ENCODE results near the gene DUSP16. TPM values are rescaled to one million over a fixed set of nuclear protein-coding genes. Genes with fewer than 3 reads are reported as not detected.
"Not testable (repeated sequence)": the region's sequence is repeated elsewhere in the genome, so short reads cannot be mapped to it uniquely, and the experiment has no call there.

The DUSP16 gene
- polyA plus RNA-seq, 1 donor from 2014 or later: 42.5 TPM

DNA sequence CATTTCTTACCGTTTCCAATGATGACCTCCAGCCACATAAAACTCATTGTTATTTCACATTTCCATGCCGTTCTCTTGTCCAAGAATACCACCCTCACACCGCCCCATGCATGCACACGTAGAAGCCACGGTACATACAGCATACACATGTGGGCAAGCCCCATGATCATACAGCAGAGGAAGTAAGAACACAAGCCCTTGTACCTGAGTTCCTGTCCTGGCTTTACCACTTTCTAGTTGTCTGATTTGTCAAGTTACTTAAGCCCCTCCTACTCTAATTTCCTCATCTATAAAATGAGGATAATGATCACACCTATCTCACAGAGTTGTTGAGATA lies 59.9 kb downstream of the DUSP16 start:
- Histone ChIP-seq H3K27ac (ENCODE audit: low read length) (no peak overlapping the region), H3K9ac (ENCODE audit: low read length) (no peak overlapping the region), H3K79me2 (replicated peaks; ENCODE audit: insufficient read depth, low read length) (no peaks in the 10 kb centered on the region), H4K20me1 (ENCODE audit: insufficient read depth) (no peaks in the 10 kb centered on the region), H2AFZ (ENCODE audit: low read depth, low read length) (no peak overlapping the region), H3K27me3 (ENCODE audit: insufficient read depth, low read depth, low read length) (no peaks in the 10 kb centered on the region), H3F3A (ENCODE audit: insufficient read depth, low read length, poor library complexity, severe bottlenecking) (no peaks in the 10 kb centered on the region), H3K9me3 (ENCODE audit: low read length) (no peaks in the 10 kb centered on the region), H3K36me3 (ENCODE audit: insufficient read depth, low read length) (no peaks in the 10 kb centered on the region), H3K9me2 (ENCODE audit: insufficient read depth, low read length) (no peaks in the 10 kb centered on the region), H3K4me3 (ENCODE audit: low read length) (no peak overlapping the region), H3K4me2 (ENCODE audit: low read length) (no peak overlapping the region)
- TF ChIP-seq RAD21 (conservative IDR thresholded peaks at IDR 0.05) (no peak), TAF1 (IDR thresholded peaks at IDR 0.05; ENCODE audit: low read depth) (no peak), SMC3 (conservative IDR thresholded peaks at IDR 0.05; ENCODE audit: poor library complexity) (no peak), MXI1 (conservative IDR thresholded peaks at IDR 0.05; ENCODE audit: poor library complexity, severe bottlenecking) (no peak), POLR2AphosphoS5 (IDR thresholded peaks at IDR 0.05) (no peak), EP300 (conservative IDR thresholded peaks at IDR 0.05; ENCODE audit: poor library complexity, severe bottlenecking) (no peak), EZH2 (IDR thresholded peaks at IDR 0.05; ENCODE audit: borderline replicate concordance, insufficient read depth, low read length, poor library complexity, severe bottlenecking) (no peak)
- TF ChIP-seq, protein P1, sequence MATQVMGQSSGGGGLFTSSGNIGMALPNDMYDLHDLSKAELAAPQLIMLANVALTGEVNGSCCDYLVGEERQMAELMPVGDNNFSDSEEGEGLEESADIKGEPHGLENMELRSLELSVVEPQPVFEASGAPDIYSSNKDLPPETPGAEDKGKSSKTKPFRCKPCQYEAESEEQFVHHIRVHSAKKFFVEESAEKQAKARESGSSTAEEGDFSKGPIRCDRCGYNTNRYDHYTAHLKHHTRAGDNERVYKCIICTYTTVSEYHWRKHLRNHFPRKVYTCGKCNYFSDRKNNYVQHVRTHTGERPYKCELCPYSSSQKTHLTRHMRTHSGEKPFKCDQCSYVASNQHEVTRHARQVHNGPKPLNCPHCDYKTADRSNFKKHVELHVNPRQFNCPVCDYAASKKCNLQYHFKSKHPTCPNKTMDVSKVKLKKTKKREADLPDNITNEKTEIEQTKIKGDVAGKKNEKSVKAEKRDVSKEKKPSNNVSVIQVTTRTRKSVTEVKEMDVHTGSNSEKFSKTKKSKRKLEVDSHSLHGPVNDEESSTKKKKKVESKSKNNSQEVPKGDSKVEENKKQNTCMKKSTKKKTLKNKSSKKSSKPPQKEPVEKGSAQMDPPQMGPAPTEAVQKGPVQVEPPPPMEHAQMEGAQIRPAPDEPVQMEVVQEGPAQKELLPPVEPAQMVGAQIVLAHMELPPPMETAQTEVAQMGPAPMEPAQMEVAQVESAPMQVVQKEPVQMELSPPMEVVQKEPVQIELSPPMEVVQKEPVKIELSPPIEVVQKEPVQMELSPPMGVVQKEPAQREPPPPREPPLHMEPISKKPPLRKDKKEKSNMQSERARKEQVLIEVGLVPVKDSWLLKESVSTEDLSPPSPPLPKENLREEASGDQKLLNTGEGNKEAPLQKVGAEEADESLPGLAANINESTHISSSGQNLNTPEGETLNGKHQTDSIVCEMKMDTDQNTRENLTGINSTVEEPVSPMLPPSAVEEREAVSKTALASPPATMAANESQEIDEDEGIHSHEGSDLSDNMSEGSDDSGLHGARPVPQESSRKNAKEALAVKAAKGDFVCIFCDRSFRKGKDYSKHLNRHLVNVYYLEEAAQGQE (IDR thresholded peaks at IDR 0.05; ENCODE audit: borderline replicate concordance): no peak
- TF ChIP-seq, protein P2, sequence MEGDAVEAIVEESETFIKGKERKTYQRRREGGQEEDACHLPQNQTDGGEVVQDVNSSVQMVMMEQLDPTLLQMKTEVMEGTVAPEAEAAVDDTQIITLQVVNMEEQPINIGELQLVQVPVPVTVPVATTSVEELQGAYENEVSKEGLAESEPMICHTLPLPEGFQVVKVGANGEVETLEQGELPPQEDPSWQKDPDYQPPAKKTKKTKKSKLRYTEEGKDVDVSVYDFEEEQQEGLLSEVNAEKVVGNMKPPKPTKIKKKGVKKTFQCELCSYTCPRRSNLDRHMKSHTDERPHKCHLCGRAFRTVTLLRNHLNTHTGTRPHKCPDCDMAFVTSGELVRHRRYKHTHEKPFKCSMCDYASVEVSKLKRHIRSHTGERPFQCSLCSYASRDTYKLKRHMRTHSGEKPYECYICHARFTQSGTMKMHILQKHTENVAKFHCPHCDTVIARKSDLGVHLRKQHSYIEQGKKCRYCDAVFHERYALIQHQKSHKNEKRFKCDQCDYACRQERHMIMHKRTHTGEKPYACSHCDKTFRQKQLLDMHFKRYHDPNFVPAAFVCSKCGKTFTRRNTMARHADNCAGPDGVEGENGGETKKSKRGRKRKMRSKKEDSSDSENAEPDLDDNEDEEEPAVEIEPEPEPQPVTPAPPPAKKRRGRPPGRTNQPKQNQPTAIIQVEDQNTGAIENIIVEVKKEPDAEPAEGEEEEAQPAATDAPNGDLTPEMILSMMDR (IDR thresholded peaks at IDR 0.05; ENCODE audit: poor library complexity, severe bottlenecking): no peak

DNA sequence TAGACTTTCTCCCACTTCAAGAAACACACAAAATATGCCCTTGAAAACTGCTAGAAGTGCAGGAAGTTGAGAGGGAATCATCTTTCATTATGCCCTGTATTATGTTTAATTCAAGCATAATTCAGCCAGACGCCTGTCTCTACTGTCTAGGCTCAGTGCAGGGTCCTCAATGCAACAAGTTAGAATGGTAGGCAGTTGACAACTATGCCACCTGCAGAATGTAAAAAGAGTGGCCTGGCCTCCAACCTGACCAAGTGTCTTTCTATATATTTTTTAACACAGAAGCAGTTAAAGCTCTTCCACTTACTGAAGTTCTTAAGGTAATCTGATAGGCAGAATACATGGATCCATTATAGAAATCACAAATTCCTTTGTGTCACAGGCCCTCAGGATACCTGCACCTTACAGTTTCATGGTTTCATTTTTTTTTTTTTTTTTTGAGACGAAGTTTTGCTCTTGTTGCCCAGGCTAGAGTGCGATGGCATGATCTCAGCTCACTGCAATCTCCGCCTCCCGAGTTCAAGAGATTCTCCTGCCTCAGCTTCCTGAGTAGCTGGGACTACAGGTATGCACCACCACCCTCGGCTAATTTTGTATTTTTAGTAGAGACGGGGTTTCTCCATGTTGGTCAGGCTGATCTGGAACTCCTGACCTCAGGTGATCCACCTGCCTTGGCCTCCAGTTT lies 60.4 kb downstream of the DUSP16 start:
- not testable (repeated sequence) for H2AFZ ChIP-seq (ENCODE audit: low read depth, low read length); H3K4me2 ChIP-seq (ENCODE audit: low read length); H3K4me3 ChIP-seq (ENCODE audit: low read length); H3K9me3 ChIP-seq (ENCODE audit: low read length); H3K9me2 ChIP-seq (ENCODE audit: insufficient read depth, low read length); H3K27ac ChIP-seq (ENCODE audit: low read length); H4K20me1 ChIP-seq (ENCODE audit: insufficient read depth); H3K36me3 ChIP-seq (ENCODE audit: insufficient read depth, low read length); H3K79me2 ChIP-seq (replicated peaks; ENCODE audit: insufficient read depth, low read length); H3F3A ChIP-seq (ENCODE audit: insufficient read depth, low read length, poor library complexity, severe bottlenecking); H3K27me3 ChIP-seq (ENCODE audit: insufficient read depth, low read depth, low read length); H3K9ac ChIP-seq (ENCODE audit: low read length)

DNA sequence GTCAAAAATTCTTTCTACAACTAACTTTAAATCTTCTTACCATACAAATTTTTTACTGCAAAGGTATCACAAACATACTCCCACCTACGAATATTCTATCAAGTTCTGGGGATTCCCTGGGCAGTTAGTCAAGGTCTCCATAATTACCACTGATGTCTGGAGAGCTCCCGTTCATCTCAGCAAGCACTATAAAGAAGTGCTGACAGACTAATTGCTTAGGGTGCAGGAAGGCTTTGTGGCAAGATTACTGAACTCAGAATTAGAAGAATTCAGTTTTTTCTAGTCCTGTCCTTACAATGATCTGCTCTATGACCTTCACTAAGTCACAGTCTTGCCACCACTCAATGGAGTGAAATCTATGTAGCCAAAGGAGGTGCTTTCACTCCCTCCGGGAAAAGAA lies 61.5 kb downstream of the DUSP16 start:
- no peak overlapping the region for H3K27ac ChIP-seq (ENCODE audit: low read length)

More for the DNA sequence above, 61.5 kb downstream of the DUSP16 start:
- H3K9me3 ChIP-seq (ENCODE audit: low read length): no peaks in the 10 kb centered on the region
- H3K4me3 ChIP-seq (ENCODE audit: low read length): no peak overlapping the region
- H3K27me3 ChIP-seq (ENCODE audit: insufficient read depth, low read depth, low read length): no peaks in the 10 kb centered on the region
- no peak overlapping the region for H3K9ac ChIP-seq (ENCODE audit: low read length)
- H3K9me2 ChIP-seq (ENCODE audit: insufficient read depth, low read length): no peaks in the 10 kb centered on the region
- H4K20me1 ChIP-seq (ENCODE audit: insufficient read depth): no peaks in the 10 kb centered on the region
- no peak overlapping the region for H3K4me2 ChIP-seq (ENCODE audit: low read length)
- no peaks in the 10 kb centered on the region for H3F3A ChIP-seq (ENCODE audit: insufficient read depth, low read length, poor library complexity, severe bottlenecking)
- TF ChIP-seq POLR2AphosphoS5 (IDR thresholded peaks at IDR 0.05): no peak
- TF ChIP-seq EP300 (conservative IDR thresholded peaks at IDR 0.05; ENCODE audit: poor library complexity, severe bottlenecking): no peak
- TF ChIP-seq, protein P2 (IDR thresholded peaks at IDR 0.05; ENCODE audit: poor library complexity, severe bottlenecking): no peak
- TF ChIP-seq EZH2 (IDR thresholded peaks at IDR 0.05; ENCODE audit: borderline replicate concordance, insufficient read depth, low read length, poor library complexity, severe bottlenecking): no peak
- no peak for TF ChIP-seq RAD21 (conservative IDR thresholded peaks at IDR 0.05)
- no peak for TF ChIP-seq TAF1 (IDR thresholded peaks at IDR 0.05; ENCODE audit: low read depth)
- TF ChIP-seq SMC3 (conservative IDR thresholded peaks at IDR 0.05; ENCODE audit: poor library complexity): no peak
- TF ChIP-seq, protein P1 (IDR thresholded peaks at IDR 0.05; ENCODE audit: borderline replicate concordance): no peak
- no peaks in the 10 kb centered on the region for H3K36me3 ChIP-seq (ENCODE audit: insufficient read depth, low read length)
- H3K79me2 ChIP-seq (replicated peaks; ENCODE audit: insufficient read depth, low read length): no peaks in the 10 kb centered on the region
- H2AFZ ChIP-seq (ENCODE audit: low read depth, low read length): no peak overlapping the region

Data from neural cell (in vitro differentiated cells).